Measurements from ENCODE around the gene CTAG1A. TPM values are rescaled to one million over a fixed set of nuclear protein-coding genes. Genes with fewer than 3 reads are reported as not detected.

Gene CTAG1A
- total RNA-seq, 4 donors from 2014 or later: not detected

GRCh38 chrX:154545673-154546274, 39.2 kb upstream of the CTAG1A start:
- TF ChIP-seq CTCF (IDR thresholded peaks at IDR 0.05; ENCODE audit: low read depth): no peak

DNA sequence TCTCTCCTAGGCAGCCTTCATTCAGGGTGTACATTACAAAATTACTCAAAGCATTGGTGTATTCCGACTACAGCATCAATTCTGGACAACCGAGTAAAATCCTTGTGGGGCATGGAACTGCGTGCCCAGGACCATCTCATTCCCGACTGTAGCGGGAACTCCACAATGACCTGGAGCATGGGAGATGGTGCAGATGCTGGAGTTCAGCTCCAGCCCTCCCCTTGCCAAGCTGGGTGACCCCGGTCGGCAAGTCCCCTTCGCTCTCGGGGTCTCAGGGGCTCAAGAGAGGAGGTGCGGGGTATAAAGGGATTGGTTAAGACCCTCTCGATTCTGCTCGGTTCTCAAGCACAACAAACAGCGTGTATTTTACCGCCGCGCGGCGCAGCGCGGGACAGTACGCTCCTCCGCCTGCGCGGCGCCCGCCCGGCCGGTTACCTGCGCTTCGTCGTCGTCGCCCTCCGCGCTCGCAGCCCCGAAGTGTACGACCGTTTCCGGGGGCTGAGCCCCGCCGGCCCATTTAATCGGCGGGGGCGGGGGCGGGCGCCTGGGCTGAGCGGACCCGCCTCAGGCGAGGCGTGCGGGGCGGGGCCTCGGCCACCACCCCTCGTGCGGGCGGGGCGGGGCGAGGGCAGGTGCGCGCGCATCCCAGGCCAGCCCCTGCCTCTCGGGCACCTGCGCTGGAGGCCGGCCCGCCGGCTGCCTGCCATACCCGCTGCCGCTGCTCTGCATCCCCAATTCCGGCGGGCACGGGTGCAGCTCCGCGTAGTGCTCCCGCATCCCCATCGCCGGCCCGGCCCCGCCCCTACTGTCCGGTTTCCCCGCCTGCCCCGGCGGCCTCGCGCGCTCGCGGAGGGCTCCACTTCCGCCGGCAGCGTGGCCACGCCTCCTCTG, 38.3 kb upstream of the CTAG1A start, which contains the start of gene G6PD:
Gene G6PD, minus strand, starts transcription at position 493 of the 891 bp plus-strand sequence. CDS start 691 bp downstream, outside the sequence.
- TF ChIP-seq CTCF (IDR thresholded peaks at IDR 0.05; ENCODE audit: low read depth): no peak

GRCh38 chrX:154547245-154548027, 37.5 kb upstream of the CTAG1A start, which contains the start of gene IKBKG:
IKBKG (plus strand) TSS chrX:154547620; CDS start chrX:154552003, 4,383 bp downstream.
- TF ChIP-seq CTCF (IDR thresholded peaks at IDR 0.05; ENCODE audit: low read depth): no peak

GRCh38 chrX:154548028-154548316, 37.0 kb upstream of the CTAG1A start:
- TF ChIP-seq CTCF (IDR thresholded peaks at IDR 0.05; ENCODE audit: low read depth): no peak

DNA sequence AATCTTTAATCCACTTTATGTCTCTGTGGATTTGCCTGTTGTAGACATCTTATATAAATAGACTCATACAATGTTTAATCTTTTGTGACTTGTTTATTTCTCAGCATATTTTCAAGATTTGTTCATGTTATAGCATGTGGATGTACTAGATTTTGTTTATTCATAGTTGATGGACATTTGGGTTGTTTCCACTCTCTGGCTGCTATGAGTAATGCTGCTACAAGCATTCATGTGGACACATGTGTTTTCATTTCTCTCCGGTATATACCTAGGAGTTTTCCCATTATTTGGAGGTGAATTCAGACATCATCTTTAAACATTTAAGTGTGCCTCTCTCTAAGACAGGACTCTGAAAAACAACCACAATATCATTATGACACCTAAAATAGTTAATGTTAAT, 35.2 kb upstream of the CTAG1A start:
- TF ChIP-seq CTCF (IDR thresholded peaks at IDR 0.05; ENCODE audit: low read depth): no peak

DNA sequence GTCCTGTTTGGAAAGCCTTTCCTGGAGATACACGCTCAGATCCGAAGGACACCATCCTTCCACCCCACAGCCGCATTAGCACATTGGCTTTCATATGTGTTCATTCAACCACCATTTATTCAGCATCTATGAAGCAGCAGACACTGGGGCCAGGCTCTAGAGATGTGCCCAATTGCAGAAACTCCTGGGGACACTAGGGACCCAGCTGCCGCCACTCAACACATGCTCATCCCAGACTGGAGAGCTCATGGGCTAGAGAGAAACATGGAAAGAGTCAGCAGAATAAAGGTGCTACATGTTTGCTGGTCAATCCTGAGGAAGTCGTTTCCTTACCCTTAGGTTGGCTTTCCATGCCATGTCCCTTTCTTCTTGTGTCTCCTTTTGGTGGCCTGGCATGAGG, 7.6 kb downstream of the CTAG1A start:
- no peak for TF ChIP-seq CTCF (IDR thresholded peaks at IDR 0.05; ENCODE audit: low read depth)

- TF ChIP-seq CTCF (IDR thresholded peaks at IDR 0.05; ENCODE audit: low read depth): no peak
Observed at GRCh38 chrX:154593201-154593600, 8.3 kb downstream of the CTAG1A start.

All from subcutaneous adipose tissue (tissue), 4 donors.